Activated CD4-positive, alpha-beta memory T cell treated with anti-CD3 and anti-CD28 coated beads for 36 hours (primary cell): Measurements from ENCODE around the gene C20orf96. TPM values are rescaled to one million over a fixed set of nuclear protein-coding genes. Genes with fewer than 3 reads are reported as not detected.
"Not testable (repeated sequence)": the region's sequence is repeated elsewhere in the genome, so short reads cannot be mapped to it uniquely, and the experiment has no call there.

Experiments
- CTCF ChIA-PET: fragments of 350-600 bp; sonication (Branson Sonifier 250); formaldehyde crosslinking; loops from one replicate; lab custom pipeline; 2021; ENCODE audit warnings: antibody characterized with exemption, inconsistent platforms; lab: Charles Lee
- POLR2A ChIA-PET: fragments of 350-600 bp; sonication (Branson Sonifier 250); formaldehyde crosslinking; loops from one replicate; lab custom pipeline; 2021; ENCODE audit warnings: antibody characterized with exemption; lab: Charles Lee
- DNase-seq: peaks from one replicate; pipeline ENCODE4 v3.0.0-alpha.2; 2020
- H3K27ac Mint-ChIP-seq: one replicate; pipeline ENCODE4 v1.8.0; 2021; ENCODE audit warnings: mixed read lengths
- H3K27me3 Mint-ChIP-seq: one replicate; pipeline ENCODE4 v1.8.0; 2021; ENCODE audit warnings: mixed read lengths
- H3K36me3 Mint-ChIP-seq: one replicate; pipeline ENCODE4 v1.8.0; 2021; ENCODE audit warnings: mixed read lengths
- H3K4me1 Mint-ChIP-seq: one replicate; pipeline ENCODE4 v1.8.0; 2021; ENCODE audit warnings: low read depth, mixed read lengths
- H3K4me3 Mint-ChIP-seq: one replicate; pipeline ENCODE4 v1.8.0; 2021; ENCODE audit warnings: mild to moderate bottlenecking, mixed read lengths
- H3K9me3 Mint-ChIP-seq: one replicate; pipeline ENCODE4 v1.8.0; 2021; ENCODE audit warnings: mixed read lengths
- intact Hi-C: fragments of 100-400 bp; cut with micrococcal nuclease; formaldehyde crosslinking; loops from one replicate; pipeline ENCODE4 v1.15.1; 2023
- total RNA-seq, 2 experiments: library from RNA; stranded (reverse); gene quantifications; one replicate each; pipeline ENCODE4 v1.2.3, GENCODE V29; 2021

The C20orf96 gene
- total RNA-seq, 2 experiments from 2014 or later: 5.4 to 6.4 TPM

GRCh38 chr20:258269-258858 lies 32.2 kb downstream of the C20orf96 start:
- CTCF ChIA-PET: interaction anchor here (0.7 to 2.5 kb wide), 4 partner anchors 8 to 72 kb away, joined by 3 to 19 read pairs (median 6); no protein-coding TSS in a partner anchor
- intact Hi-C loops: no loop called here
- no peak overlapping the region for H3K4me3 Mint-ChIP-seq
- no peak overlapping the region for H3K27ac Mint-ChIP-seq
- peaks cover 14% of the 10 kb centered on the region for H3K4me1 Mint-ChIP-seq
- H3K36me3 Mint-ChIP-seq: no peaks in the 10 kb centered on the region
- POLR2A ChIA-PET: interaction anchor here (1.1 kb wide), 1 partner anchor 8 kb away, joined by 3 read pairs; no protein-coding TSS in a partner anchor
- DNase-seq: no peak
- H3K27me3 Mint-ChIP-seq: peaks cover 5% of the 10 kb centered on the region
- no peaks in the 10 kb centered on the region for H3K9me3 Mint-ChIP-seq

- ChIA-PET POLR2A (interaction anchor here (1.1 kb wide), 1 partner anchor 9 kb away, joined by 3 read pairs; no protein-coding TSS in a partner anchor), CTCF (interaction anchor here (2.5 kb wide), 1 partner anchor 9 kb away, joined by 19 read pairs; no protein-coding TSS in a partner anchor)
- no peak within 1 kb of the TSS for H3K4me3 Mint-ChIP-seq
- intact Hi-C loops: no loop called here
- peaks cover 14% of the 10 kb centered on the region for H3K4me1 Mint-ChIP-seq
- no peak within 1 kb of the TSS for H3K27ac Mint-ChIP-seq
- no peaks in the 10 kb centered on the region for H3K36me3 Mint-ChIP-seq
- H3K27me3 Mint-ChIP-seq: peaks cover 5% of the 10 kb centered on the region
- no peak for DNase-seq
- H3K9me3 Mint-ChIP-seq: no peaks in the 10 kb centered on the region
Observed at GRCh38 chr20:257419-257818, 33.1 kb downstream of the C20orf96 start, which contains the start of gene DEFB132. Gene DEFB132 (plus strand): TSS chr20:257724. CDS start chr20:257779, 55 bp downstream.

GRCh38 chr20:253447-253846 lies 37.1 kb downstream of the C20orf96 start:
- H3K9me3 Mint-ChIP-seq, H3K36me3 Mint-ChIP-seq, intact Hi-C loops, DNase-seq, H3K27me3 Mint-ChIP-seq, H3K4me3 Mint-ChIP-seq, H3K27ac Mint-ChIP-seq, POLR2A ChIA-PET: not testable (repeated sequence)
- CTCF ChIA-PET: interaction anchor here (1.3 kb wide), 1 partner anchor 13 kb away, joined by 4 read pairs; no protein-coding TSS in a partner anchor
- H3K4me1 Mint-ChIP-seq: peaks cover 11% of the 10 kb centered on the region

GRCh38 chr20:252801-253200 lies 37.7 kb downstream of the C20orf96 start:
- Mint-ChIP-seq H3K4me3 (no peak overlapping the region), H3K36me3 (no peaks in the 10 kb centered on the region), H3K27me3 (no peaks in the 10 kb centered on the region), H3K4me1 (peaks cover 5% of the 10 kb centered on the region), H3K9me3 (no peaks in the 10 kb centered on the region), H3K27ac (no peak overlapping the region)
- POLR2A ChIA-PET: no interaction called here
- intact Hi-C loops: no loop called here
- DNase-seq: no peak
- CTCF ChIA-PET: interaction anchor here (1.3 kb wide), 1 partner anchor 14 kb away, joined by 4 read pairs; no protein-coding TSS in a partner anchor

- intact Hi-C loops: no loop called here
- no peaks in the 10 kb centered on the region for H3K27me3 Mint-ChIP-seq
- H3K27ac Mint-ChIP-seq: no peak overlapping the region
- no peak for DNase-seq
- H3K4me1 Mint-ChIP-seq: peaks cover 5% of the 10 kb centered on the region
- no peak overlapping the region for H3K4me3 Mint-ChIP-seq
- H3K9me3 Mint-ChIP-seq: no peaks in the 10 kb centered on the region
- POLR2A ChIA-PET: no interaction called here
- CTCF ChIA-PET: no interaction called here
- H3K36me3 Mint-ChIP-seq: no peaks in the 10 kb centered on the region
Observed at GRCh38 chr20:251354-251753, 39.2 kb downstream of the C20orf96 start.

GRCh38 chr20:242905-243304 lies 47.6 kb downstream of the C20orf96 start:
- CTCF ChIA-PET: no interaction called here
- H3K4me3 Mint-ChIP-seq: no peak overlapping the region
- peaks cover 8% of the 10 kb centered on the region for H3K4me1 Mint-ChIP-seq
- H3K36me3 Mint-ChIP-seq: no peaks in the 10 kb centered on the region
- DNase-seq: no peak
- H3K27me3 Mint-ChIP-seq: peaks cover 4% of the 10 kb centered on the region
- H3K9me3 Mint-ChIP-seq: no peaks in the 10 kb centered on the region
- POLR2A ChIA-PET: no interaction called here
- H3K27ac Mint-ChIP-seq: no peak overlapping the region
- intact Hi-C loops: no loop called here

GRCh38 chr20:237929-238328 lies 52.6 kb downstream of the C20orf96 start:
- Mint-ChIP-seq H3K27ac (peak overlapping the region; percentile 75), H3K9me3 (no peaks in the 10 kb centered on the region), H3K4me3 (peak overlapping the region; percentile 54), H3K27me3 (peaks cover 4% of the 10 kb centered on the region), H3K4me1 (peaks cover 22% of the 10 kb centered on the region), H3K36me3 (no peaks in the 10 kb centered on the region)
- ChIA-PET POLR2A (interaction anchor here (1.3 kb wide), 1 partner anchor 102 kb away, joined by 3 read pairs; no protein-coding TSS in a partner anchor), CTCF (interaction anchor here (1.7 to 5.2 kb wide), 2 partner anchors 28 to 93 kb away, joined by 6 to 23 read pairs; no protein-coding TSS in a partner anchor)
- intact Hi-C loops: loop anchor here (1.0 kb wide), 1 partner anchor 28 kb away; no protein-coding TSS in a partner anchor
- DNase-seq: no peak

- intact Hi-C loops: loop anchor here (1.0 kb wide), 1 partner anchor 29 kb away; no protein-coding TSS in a partner anchor
- H3K36me3 Mint-ChIP-seq: no peaks in the 10 kb centered on the region
- CTCF ChIA-PET: interaction anchor here (1.7 to 5.2 kb wide), 2 partner anchors 29 to 94 kb away, joined by 6 to 23 read pairs; no protein-coding TSS in a partner anchor
- DNase-seq: peak; percentile 62
- no peaks in the 10 kb centered on the region for H3K9me3 Mint-ChIP-seq
- H3K4me3 Mint-ChIP-seq: peak overlapping the region; percentile 54
- peak overlapping the region; percentile 75 for H3K27ac Mint-ChIP-seq
- H3K4me1 Mint-ChIP-seq: peaks cover 22% of the 10 kb centered on the region
- POLR2A ChIA-PET: interaction anchor here (1.3 kb wide), 1 partner anchor 102 kb away, joined by 3 read pairs; no protein-coding TSS in a partner anchor
- H3K27me3 Mint-ChIP-seq: peaks cover 4% of the 10 kb centered on the region
Observed at GRCh38 chr20:237489-237888, 53.1 kb downstream of the C20orf96 start.

- Mint-ChIP-seq H3K4me1 (peaks cover 22% of the 10 kb centered on the region), H3K36me3 (no peaks in the 10 kb centered on the region), H3K9me3 (no peaks in the 10 kb centered on the region), H3K27ac (no peak overlapping the region), H3K4me3 (no peak overlapping the region), H3K27me3 (peaks cover 4% of the 10 kb centered on the region)
- ChIA-PET CTCF (interaction anchor here (1.0 kb wide), 1 partner anchor 31 kb away, joined by 4 read pairs; no protein-coding TSS in a partner anchor), POLR2A (no interaction called here)
- intact Hi-C loops: no loop called here
- no peak for DNase-seq
Observed at GRCh38 chr20:235891-236290, 54.7 kb downstream of the C20orf96 start.

- Mint-ChIP-seq H3K36me3 (no peaks in the 10 kb centered on the region), H3K9me3 (peaks cover 3% of the 10 kb centered on the region), H3K4me1 (peaks cover 10% of the 10 kb centered on the region), H3K4me3 (no peak overlapping the region), H3K27ac (no peak overlapping the region), H3K27me3 (peaks cover 4% of the 10 kb centered on the region)
- no peak for DNase-seq
- intact Hi-C loops: no loop called here
- POLR2A ChIA-PET: no interaction called here
- CTCF ChIA-PET: interaction anchor here (0.6 to 1.1 kb wide), 3 partner anchors 39 to 110 kb away, joined by 3 to 4 read pairs (median 3); no protein-coding TSS in a partner anchor
Observed at GRCh38 chr20:227439-228105, 63.0 kb downstream of the C20orf96 start.

- no peak within 1 kb of the TSS for H3K27ac Mint-ChIP-seq
- no peaks in the 10 kb centered on the region for H3K36me3 Mint-ChIP-seq
- ChIA-PET CTCF (interaction anchor here (0.6 to 1.1 kb wide), 3 partner anchors 39 to 109 kb away, joined by 3 to 4 read pairs (median 3); no protein-coding TSS in a partner anchor), POLR2A (no interaction called here)
- no peak for DNase-seq
- peaks cover 10% of the 10 kb centered on the region for H3K4me1 Mint-ChIP-seq
- H3K4me3 Mint-ChIP-seq: no peak within 1 kb of the TSS
- intact Hi-C loops: no loop called here
- peaks cover 4% of the 10 kb centered on the region for H3K27me3 Mint-ChIP-seq
- H3K9me3 Mint-ChIP-seq: peaks cover 3% of the 10 kb centered on the region
Observed at GRCh38 chr20:226958-227357, 63.6 kb downstream of the C20orf96 start, which contains the start of gene DEFB129. Gene DEFB129 (plus strand): TSS chr20:227258. CDS start chr20:227289, 31 bp downstream.
